Embryonic facial prominence (tissue), 1 donor: ENCODE measurements around the gene APCDD1L.

Source experiments
- DNase-seq: peaks from one replicate; pipeline ENCODE4 v3.0.0-alpha.2; 2016; ENCODE audit errors: extremely low spot score

The APCDD1L gene

DNA sequence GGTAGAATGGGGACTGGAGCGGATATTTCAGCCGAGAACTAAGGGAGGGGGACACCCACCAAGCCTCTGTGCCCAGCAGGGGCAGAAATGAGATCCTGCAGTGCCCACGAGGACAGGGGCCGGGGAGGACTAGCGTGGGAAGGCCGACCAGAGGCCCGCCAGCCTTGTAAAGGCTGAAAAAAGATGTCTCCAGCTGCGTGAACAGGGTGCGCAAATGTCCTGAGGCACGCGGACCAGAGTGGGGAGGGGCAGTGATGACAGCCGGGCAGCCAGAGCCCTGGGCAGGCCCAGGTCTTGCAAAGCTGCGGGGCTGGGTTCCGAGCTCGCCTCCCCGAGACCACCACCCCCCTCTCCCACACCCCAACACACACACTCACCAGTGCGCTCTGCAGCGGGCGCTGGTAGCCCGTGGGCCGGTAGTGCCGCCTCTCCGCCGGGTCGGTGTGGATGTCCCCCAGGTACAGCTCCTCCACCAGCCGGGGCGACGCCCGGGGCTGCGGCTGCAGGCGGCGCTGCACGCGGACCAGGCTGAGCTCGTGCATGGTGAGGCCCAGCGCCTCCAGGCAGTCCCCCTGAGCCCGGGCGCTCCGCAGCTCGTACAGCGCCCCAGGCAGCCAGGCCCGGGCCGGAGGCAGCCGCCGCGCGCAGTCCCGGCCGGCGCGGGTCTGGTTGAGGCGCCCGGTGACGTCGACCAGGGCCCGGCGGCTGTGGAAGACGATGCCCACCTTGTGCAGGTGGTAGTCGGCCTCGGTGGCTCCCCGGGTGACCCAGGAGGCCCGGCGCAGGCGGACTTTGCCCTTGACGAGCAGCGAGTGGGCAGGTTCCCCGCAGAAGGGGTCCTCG lies 48.2 kb downstream of the APCDD1L start:
- no peak for DNase-seq

DNA sequence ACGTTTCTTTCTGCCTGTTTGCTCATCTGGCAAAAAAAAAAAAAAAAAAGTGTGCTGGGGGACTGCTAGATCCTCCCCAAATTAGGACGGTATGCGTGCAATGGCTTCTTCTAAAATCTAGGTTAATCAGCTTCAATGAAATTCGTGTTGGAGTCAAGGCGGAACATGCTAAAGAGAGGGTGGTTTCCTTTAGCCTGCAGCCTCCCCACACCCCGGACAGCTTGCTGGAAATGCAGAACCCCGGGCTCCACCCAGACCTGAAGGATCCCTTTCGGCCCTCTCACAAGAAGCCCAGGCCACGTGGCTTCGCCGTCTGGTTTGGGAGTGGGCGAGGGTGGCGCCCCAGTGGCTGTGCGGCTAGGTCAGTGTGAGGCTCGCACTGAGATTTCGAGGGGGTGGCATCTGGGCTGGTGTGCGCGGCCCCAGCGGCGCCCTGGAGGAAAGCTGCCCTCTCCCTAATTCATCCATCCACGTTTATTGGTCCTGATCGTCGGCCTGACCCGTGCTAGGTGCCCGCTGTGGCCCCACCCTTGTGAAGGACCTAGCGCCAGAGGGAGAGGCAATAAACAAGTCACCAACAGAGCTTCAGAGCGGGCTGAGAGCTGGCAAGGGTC lies 49.0 kb downstream of the APCDD1L start:
- DNase-seq: no peak

DNA sequence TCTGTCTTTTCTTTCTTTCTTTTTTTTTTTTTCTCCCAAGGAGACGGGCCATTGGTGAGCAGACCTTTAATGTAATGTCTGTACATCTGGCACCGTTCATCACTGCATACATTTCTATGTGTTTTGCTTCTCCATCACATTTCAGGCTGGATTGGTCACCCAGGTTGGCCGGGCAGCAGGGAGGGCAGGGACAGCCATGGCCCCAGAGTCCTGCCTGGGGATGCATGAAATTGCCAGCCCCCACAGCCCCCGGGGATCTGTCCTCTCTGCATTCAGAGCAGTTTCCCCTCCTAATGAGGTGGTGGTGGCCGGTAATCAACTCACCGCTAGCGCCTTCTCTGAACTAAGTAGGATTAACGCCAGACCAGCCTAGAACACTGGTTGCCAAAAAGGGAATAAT lies 50.4 kb downstream of the APCDD1L start:
- no peak for DNase-seq

DNA sequence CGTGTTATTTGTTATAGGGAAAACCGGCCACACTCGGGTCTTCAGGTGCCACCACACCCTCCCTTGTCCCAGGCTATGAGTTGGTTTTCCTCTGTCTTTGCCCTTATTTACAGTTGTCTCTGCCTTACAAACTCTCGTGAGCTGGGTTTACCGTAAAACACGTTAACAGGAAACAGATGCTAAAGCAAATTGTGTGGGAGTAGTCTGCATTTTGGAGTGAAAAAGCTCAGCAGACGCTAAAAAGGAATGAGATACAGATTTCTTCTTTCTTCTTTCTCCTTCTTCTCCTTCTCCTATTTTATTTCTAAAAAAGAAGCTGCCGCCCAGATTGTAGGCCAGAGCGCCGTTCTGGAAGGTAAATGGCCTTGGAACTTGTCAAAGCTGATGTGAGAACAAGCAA lies 51.9 kb downstream of the APCDD1L start:
- no peak for DNase-seq

DNA sequence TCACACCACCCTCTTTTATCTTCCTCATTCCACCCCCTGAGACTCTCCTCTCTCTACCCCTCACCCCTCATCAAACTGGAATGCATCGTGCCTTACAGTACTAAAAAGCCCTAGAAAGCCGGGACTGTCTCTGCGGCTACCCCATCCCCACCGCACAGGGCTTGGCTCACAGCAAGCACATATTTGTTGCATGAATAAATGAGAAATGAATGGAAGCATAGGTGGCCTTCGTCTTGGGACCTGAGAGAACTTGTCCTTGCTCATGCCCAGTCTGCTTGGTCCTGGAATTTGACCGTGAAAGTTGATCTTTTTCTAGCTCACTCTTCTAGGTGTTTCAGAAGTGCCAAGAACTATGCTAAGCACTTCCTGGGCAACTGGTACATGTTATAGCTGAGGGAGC lies 53.3 kb downstream of the APCDD1L start:
- DNase-seq: no peak

DNA sequence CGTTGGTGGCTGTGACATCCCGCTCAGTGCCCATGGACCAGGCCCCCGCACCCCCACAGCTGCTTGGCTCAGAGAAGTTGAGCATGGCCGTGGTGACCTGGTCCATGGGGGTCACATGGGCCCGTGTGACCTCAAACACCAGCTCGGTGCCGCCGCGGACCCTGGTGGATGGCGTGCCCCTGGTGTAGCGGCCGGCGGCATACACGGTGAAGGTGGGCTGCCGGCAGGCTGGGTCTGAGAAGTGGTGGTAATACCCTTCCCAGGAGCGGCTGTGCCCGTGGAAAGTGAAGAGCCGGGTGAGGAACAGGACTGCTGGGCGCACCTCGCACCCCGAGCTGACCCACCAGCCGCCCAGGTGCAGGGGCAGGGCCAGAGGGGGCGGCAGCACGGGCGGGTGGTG lies 54.1 kb downstream of the APCDD1L start:
- DNase-seq: no peak

DNA sequence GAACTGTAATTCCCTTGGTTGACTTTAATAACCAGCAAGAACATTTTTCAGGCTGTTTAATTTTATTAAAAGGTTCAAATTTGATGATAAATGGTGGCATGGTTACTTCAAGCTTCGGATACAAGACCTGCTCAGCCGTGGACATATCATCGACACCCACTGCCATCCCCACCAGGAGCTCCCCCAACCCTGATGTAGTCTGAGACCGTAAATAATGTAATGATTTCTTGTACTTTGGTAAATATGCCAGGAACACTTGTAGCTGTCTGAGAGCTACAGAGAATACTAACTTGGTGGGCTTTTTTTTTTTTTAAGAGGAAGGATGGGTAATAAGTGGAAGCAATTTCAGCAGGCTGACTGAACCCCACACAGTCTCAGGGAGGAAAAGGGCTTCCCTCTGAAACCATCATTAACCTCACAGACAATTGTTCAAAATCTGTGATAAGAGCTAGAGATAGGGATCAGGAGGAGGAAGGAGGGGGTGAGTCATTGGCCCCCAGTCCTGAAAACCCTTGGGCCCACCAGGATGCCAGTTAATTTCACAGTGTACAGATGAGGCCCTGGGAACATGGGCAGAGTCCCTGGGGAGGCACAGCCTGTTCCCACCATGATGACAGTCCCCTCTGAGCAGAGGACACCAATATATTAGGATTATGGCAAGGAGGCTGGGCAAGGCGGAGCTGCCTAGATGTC lies 56.0 kb downstream of the APCDD1L start:
- no peak for DNase-seq

DNA sequence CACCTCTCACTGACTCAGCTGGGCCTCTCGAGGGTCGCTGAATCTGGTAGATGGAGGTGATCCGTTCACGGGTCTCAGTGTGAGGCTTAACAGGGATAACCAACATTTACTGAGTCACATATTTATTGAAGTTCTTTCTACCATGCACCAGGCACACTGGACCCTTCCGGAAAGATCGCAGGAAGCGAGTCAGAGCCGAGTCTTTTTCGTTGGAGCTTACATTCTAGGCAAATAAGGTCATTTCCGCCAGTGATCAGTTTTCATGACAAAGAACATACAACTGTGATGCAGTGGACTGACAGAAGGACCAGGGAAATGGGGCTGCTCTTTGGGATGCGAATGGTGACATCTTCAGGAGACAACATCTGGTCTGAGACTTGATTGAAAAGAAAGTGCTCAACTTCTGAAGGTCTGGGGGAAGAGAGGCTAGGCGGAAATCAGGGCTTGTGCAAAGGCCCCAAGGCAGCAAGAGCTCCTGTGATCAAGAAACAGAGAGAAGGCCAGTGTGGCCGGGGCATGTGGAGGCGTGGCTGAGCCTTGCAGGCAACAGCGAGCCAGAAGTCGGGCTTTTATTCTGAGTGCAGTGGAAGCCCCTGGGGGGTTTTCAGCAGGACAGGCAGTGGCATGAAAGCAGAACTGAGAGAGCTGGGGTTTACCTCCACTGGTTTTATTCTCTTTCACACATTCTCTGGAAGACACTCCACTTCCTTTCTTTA lies 56.7 kb downstream of the APCDD1L start:
- no peak for DNase-seq

DNA sequence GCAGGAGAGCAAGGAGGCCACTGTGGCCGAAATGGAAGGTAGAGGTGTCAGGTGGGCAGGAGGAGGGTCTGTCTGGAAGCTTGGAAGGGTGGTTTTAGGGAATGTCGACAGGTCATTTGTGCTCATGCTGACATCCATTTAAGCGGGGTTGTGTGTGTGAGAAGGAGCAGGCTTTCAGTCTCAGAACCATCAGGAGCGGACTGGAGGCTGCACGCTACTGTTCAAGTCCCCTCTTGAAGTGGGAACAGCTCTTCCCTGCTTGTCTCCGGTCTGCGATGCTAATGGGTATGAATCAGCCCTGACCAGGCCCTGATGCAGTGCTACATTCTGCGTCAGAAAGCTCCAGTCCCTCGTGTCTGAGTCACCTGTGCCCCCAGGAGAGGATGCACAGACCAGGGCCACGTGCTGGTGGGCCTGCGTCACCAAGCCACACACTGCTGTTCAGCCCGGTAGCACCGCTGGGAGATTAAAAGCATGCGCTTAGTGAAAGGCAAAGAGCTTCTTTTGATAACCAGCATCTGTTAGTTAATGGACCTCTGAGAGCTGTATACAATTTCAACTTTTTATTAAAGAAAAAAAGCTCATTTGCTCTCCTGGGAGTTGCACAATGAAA lies 58.0 kb downstream of the APCDD1L start:
- DNase-seq: no peak

DNA sequence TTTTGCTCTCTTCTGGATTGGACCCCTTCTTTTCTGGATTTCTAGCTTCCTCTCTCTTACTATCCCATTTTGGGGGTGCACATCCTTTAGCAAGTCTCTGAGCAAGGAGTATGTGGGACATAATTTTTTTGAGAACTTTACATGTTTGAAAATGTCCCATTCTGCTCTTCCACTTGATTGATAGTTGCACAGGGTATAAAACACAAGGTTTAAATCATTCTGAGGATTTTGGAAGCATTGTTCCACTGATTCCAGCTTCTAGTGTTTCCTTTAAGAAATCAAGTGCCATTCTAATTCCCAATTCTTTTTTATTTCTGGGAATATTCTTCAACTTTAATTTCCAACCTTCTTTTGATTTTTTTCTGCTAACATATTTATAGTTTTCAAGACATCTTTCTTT lies 60.7 kb downstream of the APCDD1L start:
- no peak for DNase-seq

DNA sequence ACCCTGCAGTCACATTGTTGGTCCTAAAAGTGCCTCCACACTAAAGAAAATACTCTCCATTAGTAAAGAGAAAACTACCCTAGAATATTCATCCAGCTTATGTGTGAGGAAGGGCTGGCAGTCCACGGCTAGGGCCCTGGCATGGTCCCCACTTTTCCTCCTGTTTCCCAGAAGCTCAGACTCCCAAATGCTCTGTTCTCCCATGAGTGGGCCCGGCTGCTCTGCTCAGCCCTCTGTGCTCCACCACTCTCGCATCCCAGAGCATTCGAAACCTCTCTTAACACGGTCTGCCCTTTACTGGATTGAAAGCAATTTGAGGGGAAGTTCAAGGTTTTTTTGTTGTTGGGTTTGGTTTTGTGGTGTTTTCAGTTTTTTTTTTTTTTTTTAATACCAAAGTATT lies 61.8 kb downstream of the APCDD1L start:
- DNase-seq: no peak

DNA sequence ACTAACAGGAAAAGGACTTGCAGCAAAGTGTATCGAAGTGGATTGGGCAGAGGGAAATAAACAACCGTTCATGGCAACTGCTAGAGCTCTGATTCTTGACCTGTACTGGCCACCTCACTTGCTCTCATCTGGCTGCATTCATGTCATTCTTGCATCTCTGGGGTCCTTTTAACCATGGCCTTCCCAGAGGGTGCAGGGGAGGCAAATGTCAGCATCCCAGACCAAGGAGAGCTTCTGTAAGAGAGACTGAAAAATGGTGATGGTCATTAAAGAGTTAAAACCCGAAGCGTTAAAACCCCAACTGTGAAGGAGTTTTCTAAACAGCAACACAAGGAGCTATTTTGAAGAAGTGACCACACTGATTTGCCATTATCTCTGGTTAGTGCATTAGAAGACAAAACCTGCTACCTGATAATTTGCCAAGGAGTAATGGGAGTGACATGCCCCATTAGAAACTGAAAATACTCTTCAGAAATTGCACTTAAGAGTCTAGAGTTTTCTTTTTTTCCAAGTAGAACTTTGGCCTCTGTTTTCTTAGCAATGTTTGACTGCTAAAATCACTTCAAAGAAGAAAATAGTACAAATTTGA lies 62.4 kb downstream of the APCDD1L start:
- no peak for DNase-seq

DNA sequence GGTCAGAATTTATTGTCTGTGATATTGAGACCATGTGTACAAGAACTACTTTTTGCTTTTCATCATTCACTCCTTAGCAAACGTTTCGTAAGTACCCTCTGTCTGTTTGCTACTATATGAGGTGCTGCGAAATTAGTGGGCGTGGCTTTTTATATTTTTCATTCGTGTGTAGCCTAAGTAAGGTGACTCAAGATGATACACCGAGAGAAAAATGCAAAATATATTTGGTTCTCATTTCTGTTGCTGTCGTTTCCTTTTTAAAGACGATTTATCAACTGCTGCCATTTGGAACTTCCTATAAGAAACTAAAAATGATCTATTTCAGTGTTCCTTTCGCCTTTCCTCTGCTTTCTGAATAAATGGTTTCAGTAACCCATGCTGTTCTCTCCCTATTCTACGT lies 64.9 kb downstream of the APCDD1L start:
- no peak for DNase-seq

DNA sequence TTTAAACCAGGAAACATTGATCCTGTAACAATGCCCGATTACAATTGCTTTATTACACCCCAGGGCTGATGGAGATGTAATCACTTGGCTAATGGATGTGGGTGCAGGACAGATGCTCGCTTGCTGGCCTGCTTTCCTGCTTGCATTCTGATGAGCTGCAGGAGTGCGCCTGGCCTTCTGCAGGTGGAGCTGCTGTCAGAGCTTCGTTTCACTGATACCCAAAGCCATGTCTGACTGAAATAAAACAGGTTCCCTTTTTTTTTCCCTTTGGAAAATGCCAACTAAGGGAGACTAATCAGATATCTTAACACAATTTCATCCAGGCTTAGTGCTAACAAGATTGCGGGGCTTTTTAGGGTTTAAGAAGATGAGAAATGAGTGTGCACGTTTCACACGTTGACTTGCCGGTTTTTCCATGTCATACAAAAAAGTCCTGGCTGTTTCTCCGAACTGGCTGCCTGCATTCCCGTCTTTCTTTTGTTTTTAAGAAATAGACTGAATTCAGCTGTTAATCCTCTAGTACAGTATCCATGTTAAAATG lies 65.4 kb downstream of the APCDD1L start:
- DNase-seq: no peak

DNA sequence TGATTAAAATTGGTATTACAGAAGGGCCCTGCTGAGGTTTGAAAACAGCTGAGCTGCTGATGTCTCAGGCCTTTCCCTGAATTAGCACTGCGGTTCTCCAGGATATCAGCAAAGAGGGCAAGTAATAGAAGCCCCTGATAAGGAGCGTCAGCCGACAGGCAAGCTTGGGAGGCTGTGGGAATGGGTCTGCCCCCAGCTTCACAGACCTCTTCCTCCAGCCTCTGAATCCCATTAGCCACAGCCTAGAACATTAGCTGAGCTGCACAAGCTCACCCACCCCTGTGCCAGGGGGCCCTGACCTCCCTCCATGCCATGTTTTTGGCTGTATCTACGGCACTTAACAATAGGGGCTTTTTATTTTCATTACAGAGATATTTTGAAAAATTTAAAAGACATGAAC lies 66.2 kb downstream of the APCDD1L start:
- no peak for DNase-seq

DNA sequence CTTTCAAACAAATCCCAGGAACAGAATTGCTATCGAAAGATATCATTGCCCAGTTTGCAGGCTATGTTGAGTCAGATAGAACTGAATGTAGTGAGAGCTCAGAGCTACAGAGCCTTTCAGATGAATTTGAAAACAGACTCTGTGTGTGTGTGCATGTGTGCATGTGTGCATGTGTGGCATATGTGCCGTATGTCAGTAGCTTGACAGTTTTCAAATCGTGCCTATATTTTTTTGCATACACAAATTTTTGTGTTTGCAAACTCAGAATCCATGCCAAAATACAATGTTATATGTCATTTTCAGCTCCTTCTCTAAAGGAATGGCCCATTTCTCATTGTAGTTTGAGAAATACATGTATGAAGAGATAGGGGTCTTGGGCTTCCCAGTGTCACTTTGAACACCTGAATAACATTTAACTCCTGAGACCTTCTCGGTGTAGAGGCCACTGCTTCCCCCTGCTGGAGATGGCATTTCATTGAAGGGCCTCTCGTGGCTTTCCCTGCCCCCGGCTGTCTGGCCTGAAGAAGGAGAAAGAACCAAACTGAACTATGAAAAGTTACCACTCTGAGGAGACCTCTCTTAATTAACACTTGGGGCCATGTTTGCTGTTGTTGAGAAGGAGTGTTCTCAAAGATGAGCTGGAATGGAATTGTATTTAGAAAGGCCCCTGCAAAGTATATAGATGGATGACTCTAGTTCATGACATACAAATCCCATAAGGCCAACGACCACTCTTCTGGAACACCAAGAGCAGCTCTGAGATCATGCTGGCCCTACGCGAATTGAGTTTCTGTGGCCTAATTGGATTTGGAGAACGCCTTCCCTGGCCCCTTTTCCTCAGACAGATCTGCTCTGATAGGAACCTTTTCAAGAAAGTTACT lies 67.4 kb downstream of the APCDD1L start:
- no peak for DNase-seq

DNA sequence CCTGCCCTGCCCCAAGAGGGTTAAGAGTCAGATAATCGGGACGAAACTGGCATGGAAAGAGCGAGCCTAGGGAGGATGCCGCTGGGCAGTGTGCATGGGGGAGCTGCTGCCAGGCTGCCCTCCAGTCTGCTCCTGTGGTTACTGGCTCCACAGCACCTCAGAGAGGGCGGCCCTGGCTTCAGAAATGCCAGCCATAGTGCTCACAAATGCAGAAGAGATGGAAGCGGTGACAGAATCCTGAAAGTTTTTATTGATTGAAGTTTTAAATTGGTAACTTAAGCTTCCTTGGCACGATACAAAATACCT lies 68.3 kb downstream of the APCDD1L start:
- DNase-seq: no peak

DNA sequence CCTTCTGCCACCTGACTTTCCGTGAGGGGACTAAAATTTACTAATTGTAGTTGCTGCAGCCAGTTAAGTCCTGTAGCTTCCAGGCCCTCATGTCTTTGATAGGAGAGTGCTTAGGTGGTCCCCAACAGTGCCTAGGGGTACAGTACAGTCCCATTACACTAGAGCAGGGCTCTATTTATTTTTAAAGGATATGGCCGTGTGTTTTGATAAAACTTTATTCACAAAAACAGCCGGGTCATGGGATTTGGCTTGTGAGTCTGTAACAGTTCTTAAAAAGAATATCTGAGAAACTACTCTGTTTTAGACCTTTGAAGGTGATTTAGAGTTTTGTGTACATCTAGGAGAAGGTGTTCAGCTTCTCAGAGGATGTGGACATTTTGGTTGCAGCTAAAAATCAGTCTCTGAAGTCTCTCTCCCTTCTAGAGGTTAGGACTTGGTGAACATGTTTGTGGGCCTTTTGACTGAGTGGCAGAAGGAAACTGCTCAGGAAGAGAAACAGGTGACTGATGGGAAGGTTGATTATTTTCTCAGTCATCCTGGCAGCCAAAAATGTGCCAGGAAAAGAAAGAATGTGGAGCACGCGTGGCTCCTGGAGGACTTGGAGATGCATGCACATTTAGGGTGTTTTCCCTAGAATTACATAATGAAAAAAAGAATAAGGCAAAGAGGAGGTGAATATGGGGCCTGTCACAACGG lies 68.8 kb downstream of the APCDD1L start:
- DNase-seq: no peak

DNA sequence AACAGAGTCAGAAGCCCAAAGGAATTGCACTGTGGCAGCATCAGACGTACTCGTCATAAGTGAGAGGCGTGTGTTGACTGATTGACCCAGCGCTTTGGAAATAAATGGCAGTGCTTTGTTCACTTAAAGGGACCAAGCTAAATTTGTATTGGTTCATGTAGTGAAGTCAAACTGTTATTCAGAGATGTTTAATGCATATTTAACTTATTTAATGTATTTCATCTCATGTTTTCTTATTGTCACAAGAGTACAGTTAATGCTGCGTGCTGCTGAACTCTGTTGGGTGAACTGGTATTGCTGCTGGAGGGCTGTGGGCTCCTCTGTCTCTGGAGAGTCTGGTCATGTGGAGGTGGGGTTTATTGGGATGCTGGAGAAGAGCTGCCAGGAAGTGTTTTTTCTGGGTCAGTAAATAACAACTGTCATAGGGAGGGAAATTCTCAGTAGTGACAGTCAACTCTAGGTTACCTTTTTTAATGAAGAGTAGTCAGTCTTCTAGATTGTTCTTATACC lies 70.4 kb downstream of the APCDD1L start:
- no peak for DNase-seq

DNA sequence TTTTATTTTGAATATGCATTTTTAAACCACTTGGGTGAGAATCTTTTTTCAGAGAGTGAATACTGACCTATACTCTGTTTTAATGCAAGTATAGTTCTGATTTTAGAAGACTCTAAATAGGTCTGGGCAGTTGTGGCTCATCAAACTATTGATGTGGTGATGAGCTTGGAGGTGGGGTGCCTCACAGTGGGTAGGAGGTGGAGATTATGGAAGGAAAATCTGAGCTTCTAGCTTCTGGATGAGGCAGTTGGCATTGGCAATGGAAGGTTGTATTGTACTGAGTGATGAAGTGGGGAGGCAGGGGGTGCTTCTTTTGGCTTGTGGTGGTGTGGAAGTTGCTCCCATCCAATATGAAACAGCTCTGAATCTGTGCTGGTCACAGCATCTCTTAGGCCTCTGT lies 73.5 kb downstream of the APCDD1L start:
- no peak for DNase-seq
